ENCODE data around the gene BBX. TPM values are rescaled to one million over a fixed set of nuclear protein-coding genes. Genes with fewer than 3 reads are reported as not detected.

Gene BBX
- total RNA-seq, 1 experiment from 2014 or later, result 45.0 TPM

GRCh38 chr3:107633327-107634098 is 110.8 kb downstream of the BBX start:
- ChIA-PET CTCF (interaction anchor here (1.0 to 1.2 kb wide), 2 partner anchors 9 to 27 kb away, joined by 3 read pairs; no protein-coding TSS in a partner anchor), POLR2A (no interaction called here)
- TF ChIP-seq CDX4 (CRISPR knock-in tag; IDR thresholded peaks at IDR 0.05; ENCODE audit: borderline replicate concordance) (no peak), NR2C2 (CRISPR knock-in tag; IDR thresholded peaks at IDR 0.05) (no peak), E2F5 (CRISPR knock-in tag; IDR thresholded peaks at IDR 0.05) (no peak), ELF4 (CRISPR knock-in tag; IDR thresholded peaks at IDR 0.05; ENCODE audit: low read depth) (no peak), AR (CRISPR knock-in tag; IDR thresholded peaks at IDR 0.05) (no peak), FOXP4 (CRISPR knock-in tag; IDR thresholded peaks at IDR 0.05) (no peak), ZBTB21 (CRISPR knock-in tag; IDR thresholded peaks at IDR 0.05; ENCODE audit: borderline replicate concordance) (no peak), ZNF263 (CRISPR knock-in tag; IDR thresholded peaks at IDR 0.05; ENCODE audit: low read depth) (no peak), PRDM15 (CRISPR knock-in tag; IDR thresholded peaks at IDR 0.05) (no peak), ZNF121 (CRISPR knock-in tag; IDR thresholded peaks at IDR 0.05) (no peak), STAT6 (CRISPR knock-in tag; conservative IDR thresholded peaks at IDR 0.05; ENCODE audit: low read depth) (no peak), ZNF425 (CRISPR knock-in tag; conservative IDR thresholded peaks at IDR 0.05) (no peak), MLX (CRISPR knock-in tag; IDR thresholded peaks at IDR 0.05) (no peak), ESRRA (CRISPR knock-in tag; IDR thresholded peaks at IDR 0.05; ENCODE audit: borderline replicate concordance) (no peak), IRF2 (CRISPR knock-in tag; IDR thresholded peaks at IDR 0.05; ENCODE audit: borderline replicate concordance, low read depth) (no peak), FOXP1 (CRISPR knock-in tag; IDR thresholded peaks at IDR 0.05; ENCODE audit: borderline replicate concordance) (no peak), RELA (CRISPR knock-in tag; IDR thresholded peaks at IDR 0.05; ENCODE audit: borderline replicate concordance) (no peak), NFYB (CRISPR knock-in tag; conservative IDR thresholded peaks at IDR 0.05; ENCODE audit: low read depth) (no peak), ZMAT4 (CRISPR knock-in tag; IDR thresholded peaks at IDR 0.05) (no peak)

More at GRCh38 chr3:107633327-107634098, 110.8 kb downstream of the BBX start:
- Mint-ChIP-seq H3K4me3 (no peak overlapping the region), H3K4me1 (peaks cover 34% of the 10 kb centered on the region), H3K27ac (no peak overlapping the region), H3K36me3 (no peaks in the 10 kb centered on the region), H3K9me3 (no peaks in the 10 kb centered on the region), H3K27me3 (ENCODE audit: low read depth) (no peaks in the 10 kb centered on the region)
- DNase-seq (ENCODE audit: low spot score), result no peak
- ATAC-seq, result no peak

All from WTC11 (cell line).